IMR-90 (cell line): ENCODE results near the gene MAEA. TPM values are rescaled to one million over a fixed set of nuclear protein-coding genes. Genes with fewer than 3 reads are reported as not detected.

Source experiments
- ATAC-seq: fragments of 200-7000 bp; cut with Tn5 transposase; 2 replicates; pipeline ENCODE4 v1.9.1; 2020; ENCODE audit warnings: low read depth, mild to moderate bottlenecking, moderate library complexity
- BruUV-seq: library from RNA; stranded (reverse); fragments of 400-500 nt; replicated peaks from 2 replicates; lab custom pipeline; 2021; lab: Mats Ljungman, UMichigan
- CTCF ChIA-PET: fragments of 300-600 bp; formaldehyde crosslinking; extraction: SDS; loops from one replicate; lab custom pipeline; 2021; ENCODE audit warnings: antibody characterized with exemption; lab: Yijun Ruan, JAX
- POLR2A ChIA-PET: fragments of 300-600 bp; sonication (Branson Sonifier 250); formaldehyde crosslinking; loops from one replicate; lab custom pipeline; 2022; ENCODE audit warnings: antibody characterized with exemption; ENCODE audit not compliant: unreplicated experiment; lab: Charles Lee
- DNase-seq: peaks from one replicate; pipeline ENCODE4 v3.0.0; 2013
- H2AFZ ChIP-seq: replicated peaks from 2 replicates; pipeline ENCODE3; 2013; ENCODE audit warnings: low read length, mild to moderate bottlenecking; ENCODE audit not compliant: poor library complexity
- H2AK5ac ChIP-seq: 2 replicates; pipeline ENCODE4 v1.6.1; 2013; ENCODE audit warnings: low read depth, low read length, inconsistent platforms
- H2AK9ac ChIP-seq: replicated peaks from 2 replicates; pipeline ENCODE3; 2013; ENCODE audit warnings: mild to moderate bottlenecking, low read depth, low read length, moderate library complexity; ENCODE audit not compliant: poor library complexity
- H2BK120ac ChIP-seq: 2 replicates; pipeline ENCODE4 v1.6.1; 2013; ENCODE audit warnings: low read depth, low read length, inconsistent platforms
- H2BK15ac ChIP-seq: 3 replicates; pipeline ENCODE4 v1.6.1; 2013; ENCODE audit warnings: low read depth, low read length, inconsistent platforms
- H2BK20ac ChIP-seq: 2 replicates; pipeline ENCODE4 v1.6.1; 2013; ENCODE audit warnings: low read depth, mild to moderate bottlenecking, inconsistent platforms, low read length, moderate library complexity
- H2BK5ac ChIP-seq: 2 replicates; pipeline ENCODE4 v1.6.1; 2013; ENCODE audit warnings: mild to moderate bottlenecking, low read depth, low read length, inconsistent platforms; ENCODE audit not compliant: poor library complexity, severe bottlenecking
- H3K14ac ChIP-seq: replicated peaks from 2 replicates; pipeline ENCODE4 v1.6.1; 2013; ENCODE audit warnings: low read depth, low read length, inconsistent platforms
- H3K18ac ChIP-seq: 2 replicates; pipeline ENCODE4 v1.6.1; 2013; ENCODE audit warnings: low read depth, low read length, control low read depth
- H3K23ac ChIP-seq: 2 replicates; pipeline ENCODE4 v1.6.1; 2013; ENCODE audit warnings: low read depth, low read length, inconsistent platforms
- H3K27ac ChIP-seq: 2 replicates; pipeline ENCODE4 v1.5.1; 2013; ENCODE audit warnings: mild to moderate bottlenecking, control low read depth, low read length; ENCODE audit not compliant: insufficient read depth
- H3K27me3 ChIP-seq: 2 replicates; pipeline ENCODE4 v1.6.1; 2013; ENCODE audit warnings: low read length; ENCODE audit not compliant: control insufficient read depth, insufficient read depth
- H3K36me3 ChIP-seq: 2 replicates; pipeline ENCODE4 v1.6.1; 2013; ENCODE audit warnings: low read length, mixed read lengths; ENCODE audit not compliant: control insufficient read depth, insufficient read depth
- H3K4ac ChIP-seq: 2 replicates; pipeline ENCODE4 v1.6.1; 2013; ENCODE audit warnings: low read depth, low read length, inconsistent platforms
- H3K4me1 ChIP-seq: 2 replicates; pipeline ENCODE4 v1.6.1; 2013; ENCODE audit warnings: low read length, mixed read lengths; ENCODE audit not compliant: control insufficient read depth, insufficient read depth
- H3K4me2 ChIP-seq: 2 replicates; pipeline ENCODE4 v1.6.1; 2013; ENCODE audit warnings: low read depth, mild to moderate bottlenecking, control low read depth, low read length, moderate library complexity
- H3K4me3 ChIP-seq: 2 replicates; pipeline ENCODE4 v1.5.1; 2013; ENCODE audit warnings: low read depth, mild to moderate bottlenecking, control low read depth, low read length, moderate library complexity; ENCODE audit not compliant: insufficient read depth
- H3K56ac ChIP-seq: 2 replicates; pipeline ENCODE4 v1.6.1; 2013; ENCODE audit warnings: low read length, inconsistent platforms; ENCODE audit not compliant: insufficient read depth; ENCODE audit errors: extremely low read depth
- H3K79me1 ChIP-seq, 2 experiments: 2 replicates each; pipeline ENCODE4 v1.6.1; 2013; ENCODE audit warnings: low read length in 2 of 2, inconsistent platforms in 1 of 2, low read depth in 1 of 2
- H3K9ac ChIP-seq: 2 replicates; pipeline ENCODE4 v1.6.1; 2013; ENCODE audit warnings: low read depth, low read length, control low read depth
- H3K9me1 ChIP-seq: 2 replicates; pipeline ENCODE4 v1.6.1; 2013; ENCODE audit warnings: low read length, inconsistent platforms; ENCODE audit not compliant: insufficient read depth
- H3K9me3 ChIP-seq: 2 replicates; pipeline ENCODE4 v1.6.1; 2013; ENCODE audit warnings: low read length; ENCODE audit not compliant: control insufficient read depth, insufficient read depth
- H4K20me1 ChIP-seq: 2 replicates; pipeline ENCODE4 v1.6.1; 2013; ENCODE audit warnings: low read length, inconsistent platforms; ENCODE audit not compliant: insufficient read depth
- H4K5ac ChIP-seq: 2 replicates; pipeline ENCODE4 v1.6.1; 2013; ENCODE audit warnings: mild to moderate bottlenecking, low read depth, low read length, control low read depth
- H4K8ac ChIP-seq, 2 experiments: 2 replicates each; pipeline ENCODE4 v1.6.1; 2013; ENCODE audit warnings: low read depth in 2 of 2, low read length in 2 of 2, control low read depth in 1 of 2, inconsistent platforms in 1 of 2
- H4K91ac ChIP-seq: 2 replicates; pipeline ENCODE4 v1.6.1; 2013; ENCODE audit warnings: low read depth, low read length, inconsistent platforms; ENCODE audit not compliant: insufficient read depth
- MAZ ChIP-seq: IDR thresholded peaks from 2 replicates; pipeline ENCODE4 v1.6.1; 2012; ENCODE audit warnings: low read depth, mild to moderate bottlenecking, low read length, improper control_type of control experiment, moderate library complexity, borderline replicate concordance
- RCOR1 ChIP-seq: IDR thresholded peaks from 2 replicates; pipeline ENCODE4 v1.6.1; 2012; ENCODE audit warnings: mild to moderate bottlenecking, low read length, improper control_type of control experiment; ENCODE audit not compliant: insufficient replicate concordance
- WGBS, 2 experiments: methylation state at CpG; one replicate each; pipeline versions ENCODE4 v1.1.5 to v1.1.7; 2013; ENCODE audit warnings: missing lambda C conversion rate in 2 of 2; ENCODE audit not compliant: insufficient read length in 1 of 2; ENCODE audit errors: extremely low coverage in 2 of 2; 5-methylcytosine and 5-hydroxymethylcytosine counted together
- dilution Hi-C: fragments of 300-500 bp; cut with HindIII; formaldehyde crosslinking; loops from one replicate; pipeline ENCODE4 v1.14.3; 2018; ENCODE audit warnings: low sequenced_read_pairs; ENCODE audit not compliant: unreplicated experiment
- in situ Hi-C: fragments of 300-500 bp; cut with MboI; formaldehyde crosslinking; loops from 3 replicates; pipeline ENCODE4 v1.14.3; 2019; ENCODE audit warnings: low sequenced_read_pairs, inconsistent platforms, mixed read lengths
- intact Hi-C: fragments of 100-400 bp; cut with micrococcal nuclease; formaldehyde crosslinking; loops from 2 replicates; pipeline ENCODE4 v1.10.0; 2022
- polyA plus RNA-seq, 3 experiments: library from polyadenylated mRNA; depleted of rRNA; stranded (reverse); fragments of >200 nt; gene quantifications; 2 replicates each; pipeline ENCODE4 v1.2.3, GENCODE V29; 2012; ENCODE audit warnings: low replicate concordance in 1 of 3
- total RNA-seq: library from RNA; depleted of rRNA; stranded (reverse); fragments of >200 nt; gene quantifications from 2 replicates; pipeline ENCODE4 v1.2.3, GENCODE V29; 2012
- TF ChIP-seq, protein P1 (sequence below): fragments of 150-350 bp; IDR thresholded peaks from 2 replicates; pipeline ENCODE4 v1.6.1; 2016; ENCODE audit warnings: low read depth, mild to moderate bottlenecking, low read length, moderate library complexity, borderline replicate concordance
- TF ChIP-seq, protein P2 (sequence below): fragments of 150-350 bp; IDR thresholded peaks from 2 replicates; pipeline ENCODE4 v1.6.1; 2017; ENCODE audit warnings: mild to moderate bottlenecking, antibody characterized with exemption, low read length, low read depth

The MAEA gene
- total and polyA plus RNA-seq, 2 of the 4 experiments (the other 2 are of a cell fraction), result 61.5 to 108 TPM

DNA sequence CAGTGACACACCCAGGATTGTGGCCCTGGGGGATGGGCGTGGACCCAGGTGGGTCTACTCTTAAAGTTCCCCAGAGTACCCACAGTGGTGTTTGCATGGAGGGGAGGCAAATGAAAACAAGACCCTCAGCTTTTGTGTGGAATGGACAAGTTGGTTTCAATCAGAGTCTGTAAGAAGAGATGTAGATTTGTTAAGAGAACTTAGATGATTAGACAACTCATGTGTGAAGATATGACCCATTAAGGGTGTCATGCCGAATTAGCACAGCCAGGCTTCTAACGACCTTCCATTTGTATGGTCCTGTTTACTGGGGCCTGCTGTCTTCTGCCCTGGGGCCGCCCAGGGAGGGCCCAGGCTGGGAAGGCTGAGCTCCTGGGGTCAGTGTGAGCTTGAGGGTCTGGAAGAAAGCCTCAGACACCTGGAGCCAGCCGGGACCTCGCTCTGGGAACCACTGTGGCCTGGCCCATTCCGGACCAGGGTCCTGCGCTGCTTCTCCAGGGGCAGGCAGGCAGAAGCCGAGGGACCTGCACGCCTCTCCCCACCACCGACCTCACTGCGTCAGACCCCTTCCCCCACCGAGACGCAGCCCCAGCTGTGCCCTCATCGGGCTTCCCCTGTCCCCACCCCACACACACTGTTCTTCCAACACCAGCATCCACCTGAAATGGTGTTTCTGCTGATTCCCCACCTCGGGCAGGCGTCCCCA lies 77.7 kb downstream of the MAEA start:
- H3K4me3 ChIP-seq, result no peak overlapping the region
- no peaks in the 10 kb centered on the region for H3K4me1 ChIP-seq
- no peak overlapping the region for H4K5ac ChIP-seq
- CTCF ChIA-PET, result interaction anchor here (0.9 kb wide), 1 partner anchor 11 kb away, joined by 3 read pairs; no protein-coding TSS in a partner anchor
- no peak overlapping the region for H3K23ac ChIP-seq
- no peaks in the 10 kb centered on the region for H3K9me3 ChIP-seq
- H2BK20ac ChIP-seq, result no peak overlapping the region
- POLR2A ChIA-PET, result no interaction called here
- H2AK9ac ChIP-seq, result no peak overlapping the region
- H4K20me1 ChIP-seq, result no peaks in the 10 kb centered on the region
- no peak overlapping the region for H3K56ac ChIP-seq
- no peak overlapping the region for H3K27ac ChIP-seq
- no peak for ATAC-seq
- H2BK15ac ChIP-seq, result no peak overlapping the region
- no peak for DNase-seq
- no peak overlapping the region for H2BK5ac ChIP-seq
- H2AFZ ChIP-seq, result no peak overlapping the region
- WGBS, 2 experiments, result 97% methylated on average over 12 of the region's 17 CpGs; no CpG with 5 or more reads in 1 of the 2 experiments
- no peak overlapping the region for H4K91ac ChIP-seq
- no peak overlapping the region for H3K9ac ChIP-seq
- no peak overlapping the region for H2AK5ac ChIP-seq
- no peak overlapping the region for H4K8ac ChIP-seq
- in situ Hi-C loops, result no loop called here
- dilution Hi-C loops, result no loop called here
- no peaks in the 10 kb centered on the region for H3K79me1 ChIP-seq
- no peak overlapping the region for H2BK120ac ChIP-seq
- no peaks in the 10 kb centered on the region; the same call in 1 of the 2 replicates for H3K9me1 ChIP-seq
- BruUV-seq, result no TSS peak
- H3K14ac ChIP-seq, result no peak overlapping the region
- no peaks in the 10 kb centered on the region for H3K27me3 ChIP-seq
- H3K4me2 ChIP-seq, result no peak overlapping the region
- H3K4ac ChIP-seq, result no peak overlapping the region
- intact Hi-C loops, result loop anchor here (10.0 kb wide), 1 partner anchor 357 kb away; the partner anchor contains the start of genes TACC3 and TMEM129
- peaks cover 18% of the 10 kb centered on the region for H3K36me3 ChIP-seq
- H3K18ac ChIP-seq, result no peak overlapping the region
- no peak for TF ChIP-seq MAZ
- TF ChIP-seq, protein P1, sequence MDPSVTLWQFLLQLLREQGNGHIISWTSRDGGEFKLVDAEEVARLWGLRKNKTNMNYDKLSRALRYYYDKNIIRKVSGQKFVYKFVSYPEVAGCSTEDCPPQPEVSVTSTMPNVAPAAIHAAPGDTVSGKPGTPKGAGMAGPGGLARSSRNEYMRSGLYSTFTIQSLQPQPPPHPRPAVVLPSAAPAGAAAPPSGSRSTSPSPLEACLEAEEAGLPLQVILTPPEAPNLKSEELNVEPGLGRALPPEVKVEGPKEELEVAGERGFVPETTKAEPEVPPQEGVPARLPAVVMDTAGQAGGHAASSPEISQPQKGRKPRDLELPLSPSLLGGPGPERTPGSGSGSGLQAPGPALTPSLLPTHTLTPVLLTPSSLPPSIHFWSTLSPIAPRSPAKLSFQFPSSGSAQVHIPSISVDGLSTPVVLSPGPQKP, result no peak
- TF ChIP-seq, protein P2, sequence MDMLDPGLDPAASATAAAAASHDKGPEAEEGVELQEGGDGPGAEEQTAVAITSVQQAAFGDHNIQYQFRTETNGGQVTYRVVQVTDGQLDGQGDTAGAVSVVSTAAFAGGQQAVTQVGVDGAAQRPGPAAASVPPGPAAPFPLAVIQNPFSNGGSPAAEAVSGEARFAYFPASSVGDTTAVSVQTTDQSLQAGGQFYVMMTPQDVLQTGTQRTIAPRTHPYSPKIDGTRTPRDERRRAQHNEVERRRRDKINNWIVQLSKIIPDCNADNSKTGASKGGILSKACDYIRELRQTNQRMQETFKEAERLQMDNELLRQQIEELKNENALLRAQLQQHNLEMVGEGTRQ, result no peak
- TF ChIP-seq RCOR1, result no peak
